Measurements from ENCODE around the gene TBC1D10B. TPM values are rescaled to one million over a fixed set of nuclear protein-coding genes. Genes with fewer than 3 reads are reported as not detected.

The TBC1D10B gene
- total RNA-seq, 1 experiment from 2014 or later = 49.2 TPM

DNA sequence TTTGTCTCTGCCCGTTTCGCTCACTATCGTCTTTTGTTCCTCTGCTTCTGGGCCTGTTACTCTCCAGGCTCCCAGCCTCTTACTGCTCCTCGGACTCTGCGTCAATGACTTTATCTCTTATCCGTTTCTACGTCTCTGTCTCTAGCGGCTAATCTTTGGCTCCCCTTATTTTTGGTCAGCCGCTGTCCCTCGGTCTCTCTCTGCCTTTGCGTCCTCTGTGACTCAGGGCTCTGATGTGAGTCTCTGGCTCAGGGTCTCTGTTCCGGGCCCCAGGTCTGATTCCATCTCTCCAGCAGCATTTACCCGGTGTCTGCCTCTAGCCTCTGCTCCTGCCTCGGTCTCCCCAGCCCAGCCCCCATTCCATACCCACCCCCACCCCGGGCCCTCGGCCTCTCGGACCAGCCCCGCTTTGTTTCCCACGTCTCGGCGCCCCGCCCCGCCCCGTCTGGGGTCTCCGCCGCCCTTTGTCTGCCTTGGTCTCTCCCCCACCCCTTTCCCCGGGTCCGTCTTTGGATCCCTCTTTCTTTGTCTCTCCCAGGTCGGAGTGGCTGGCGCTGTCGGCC is 24.4 kb upstream of the TBC1D10B start:
- CTCF ChIA-PET = interaction anchor here (0.6 to 2.5 kb wide), 8 partner anchors 12 to 256 kb away, joined by 3 to 19 read pairs (median 6); partner anchors contain the start of genes DCTPP1, PRR14 and ZNF771
- Histone ChIP-seq H3K9ac (ENCODE audit: low read length) (peak overlapping the region; percentile 87), H3K9me3 (ENCODE audit: control insufficient read depth in 1 of 2, insufficient read depth in 1 of 2, low read depth in 1 of 2, low read length in 2 of 2) (no peaks in the 10 kb centered on the region), H3K27ac (ENCODE audit: low read depth, low read length) (peak overlapping the region; percentile 97), H3K4me3 (replicated peaks in 1 of 2; ENCODE audit: low read depth in 1 of 2, low read length in 2 of 2) (peak overlapping the region; percentile 95 to 96), H3K4me1 (ENCODE audit: control insufficient read depth in 1 of 2, insufficient read depth in 2 of 2, low read length in 2 of 2) (peaks cover 24 to 43% of the 10 kb centered on the region in 2 experiments), H3K79me2 (ENCODE audit: insufficient read depth, low read length) (peaks cover 25% of the 10 kb centered on the region), H3K36me3 (ENCODE audit: control insufficient read depth in 1 of 2, insufficient read depth in 2 of 2, low read length in 2 of 2) (peaks cover 2 to 18% of the 10 kb centered on the region in 2 experiments; a peak in 3 of 4 replicates), H3K27me3 (ENCODE audit: insufficient read depth, low read length) (no peaks in the 10 kb centered on the region), H3K4me2 (ENCODE audit: low read length) (peak overlapping the region; percentile 88), H4K20me1 (ENCODE audit: insufficient read depth) (no peaks in the 10 kb centered on the region), H3K9me2 (ENCODE audit: insufficient read depth) (no peaks in the 10 kb centered on the region), H2AFZ (ENCODE audit: low read depth, low read length, poor library complexity, severe bottlenecking) (peak overlapping the region; percentile 45)
- intact Hi-C loops (cut with micrococcal nuclease) = loop anchor here (1.0 to 2.0 kb wide), 2 partner anchors 16 to 39 kb away; partner anchors contain the start of gene CD2BP2
- RAD21 ChIA-PET (ENCODE audit: low non-redundant PET in 1 of 2, low total read pairs in 2 of 2, uncharacterized antibody in 2 of 2, unreplicated experiment in 2 of 2) = interaction anchor here (0.6 to 1.9 kb wide), 2 partner anchors 40 to 579 kb away, joined by 3 to 4 read pairs; partner anchors contain the start of genes CD2BP2 (in 1 of the 2) and PAGR1 (in 1 of the 2)
- no TSS peak for BruUV-seq (replicated peaks)
- DNase-seq (ENCODE audit: low read depth, low spot score) (no peak), ATAC-seq (no peak; the same call in 1 of the 2 replicates)
- POLR2A ChIA-PET = interaction anchor here (1.0 to 2.1 kb wide), 6 partner anchors 12 to 35 kb away, joined by 3 to 10 read pairs (median 4); partner anchors contain the start of genes DCTPP1 and ZNF771
- TF ChIP-seq JUND (IDR thresholded peaks at IDR 0.05) (no peak), RAD21 (IDR thresholded peaks at IDR 0.05; ENCODE audit: low read depth) (no peak), FOSL1 (IDR thresholded peaks at IDR 0.05; ENCODE audit: low read depth) (no peak)
- TF ChIP-seq, protein P1, sequence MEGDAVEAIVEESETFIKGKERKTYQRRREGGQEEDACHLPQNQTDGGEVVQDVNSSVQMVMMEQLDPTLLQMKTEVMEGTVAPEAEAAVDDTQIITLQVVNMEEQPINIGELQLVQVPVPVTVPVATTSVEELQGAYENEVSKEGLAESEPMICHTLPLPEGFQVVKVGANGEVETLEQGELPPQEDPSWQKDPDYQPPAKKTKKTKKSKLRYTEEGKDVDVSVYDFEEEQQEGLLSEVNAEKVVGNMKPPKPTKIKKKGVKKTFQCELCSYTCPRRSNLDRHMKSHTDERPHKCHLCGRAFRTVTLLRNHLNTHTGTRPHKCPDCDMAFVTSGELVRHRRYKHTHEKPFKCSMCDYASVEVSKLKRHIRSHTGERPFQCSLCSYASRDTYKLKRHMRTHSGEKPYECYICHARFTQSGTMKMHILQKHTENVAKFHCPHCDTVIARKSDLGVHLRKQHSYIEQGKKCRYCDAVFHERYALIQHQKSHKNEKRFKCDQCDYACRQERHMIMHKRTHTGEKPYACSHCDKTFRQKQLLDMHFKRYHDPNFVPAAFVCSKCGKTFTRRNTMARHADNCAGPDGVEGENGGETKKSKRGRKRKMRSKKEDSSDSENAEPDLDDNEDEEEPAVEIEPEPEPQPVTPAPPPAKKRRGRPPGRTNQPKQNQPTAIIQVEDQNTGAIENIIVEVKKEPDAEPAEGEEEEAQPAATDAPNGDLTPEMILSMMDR (IDR thresholded peaks at IDR 0.05 in 2 of 3, conservative IDR thresholded peaks at IDR 0.05 in 1 of 3; ENCODE audit: borderline replicate concordance in 1 of 3, insufficient read depth in 1 of 3, low read depth in 2 of 3, low read length in 2 of 3) = no peak

DNA sequence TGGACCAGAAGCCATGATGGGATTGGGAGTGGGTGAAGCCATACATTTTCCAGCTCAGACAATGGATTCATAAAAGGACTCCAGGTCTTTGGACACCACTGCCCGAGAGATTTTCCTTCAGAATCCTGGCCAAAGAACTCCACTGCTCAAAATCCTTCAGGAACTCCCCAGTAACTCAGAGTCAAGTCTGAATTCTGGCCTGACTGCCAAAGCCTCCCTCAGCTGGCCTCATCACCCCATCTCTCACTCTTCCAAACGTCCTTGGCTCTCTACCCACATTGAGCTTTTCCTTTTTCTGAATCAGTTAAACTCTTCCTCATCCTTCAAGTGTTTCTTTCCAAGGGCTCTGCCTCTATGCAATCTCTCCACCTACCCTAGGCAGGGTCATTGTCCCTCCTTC is 13.2 kb upstream of the TBC1D10B start:
- Histone ChIP-seq H2AFZ (ENCODE audit: low read depth, low read length, poor library complexity, severe bottlenecking) (no peak overlapping the region), H4K20me1 (ENCODE audit: insufficient read depth) (no peaks in the 10 kb centered on the region), H3K9ac (ENCODE audit: low read length) (no peak overlapping the region), H3K9me3 (ENCODE audit: control insufficient read depth in 1 of 2, insufficient read depth in 1 of 2, low read depth in 1 of 2, low read length in 2 of 2) (no peaks in the 10 kb centered on the region), H3K4me1 (ENCODE audit: control insufficient read depth in 1 of 2, insufficient read depth in 2 of 2, low read length in 2 of 2) (peaks cover 4 to 14% of the 10 kb centered on the region in 2 experiments; a peak in 3 of 4 replicates), H3K36me3 (ENCODE audit: control insufficient read depth in 1 of 2, insufficient read depth in 2 of 2, low read length in 2 of 2) (no peaks in the 10 kb centered on the region), H3K4me2 (ENCODE audit: low read length) (no peak overlapping the region), H3K4me3 (replicated peaks in 1 of 2; ENCODE audit: low read depth in 1 of 2, low read length in 2 of 2) (no peak overlapping the region), H3K27me3 (ENCODE audit: insufficient read depth, low read length) (no peaks in the 10 kb centered on the region), H3K79me2 (ENCODE audit: insufficient read depth, low read length) (no peaks in the 10 kb centered on the region), H3K9me2 (ENCODE audit: insufficient read depth) (no peaks in the 10 kb centered on the region), H3K27ac (ENCODE audit: low read depth, low read length) (no peak overlapping the region)
- RAD21 ChIA-PET (ENCODE audit: low non-redundant PET in 1 of 2, low total read pairs in 2 of 2, uncharacterized antibody in 2 of 2, unreplicated experiment in 2 of 2) = no interaction called here
- ATAC-seq (no peak), DNase-seq (ENCODE audit: low read depth, low spot score) (no peak)
- no peak for TF ChIP-seq ZNF274 (IDR thresholded peaks at IDR 0.05; ENCODE audit: low read depth, low read length)
- intact Hi-C loops (cut with micrococcal nuclease) = no loop called here
- CTCF ChIA-PET = no interaction called here
- no TSS peak for BruUV-seq (replicated peaks)
- POLR2A ChIA-PET = no interaction called here
